HTERT RPE-1 (cell line): ENCODE results near the gene ATG4C.
"Not testable (repeated sequence)": the region's sequence is repeated elsewhere in the genome, so short reads cannot be mapped to it uniquely, and the experiment has no call there.

Source experiments
- in situ Hi-C: fragments of 300-500 bp; cut with MboI; formaldehyde crosslinking; loops from 4 replicates; pipeline ENCODE4 v1.14.3; 2020; ENCODE audit warnings: low sequenced_read_pairs

The ATG4C gene

GRCh38 chr1:62783736-62784508 is at the start of gene ATG4C:
ATG4C (plus strand) TSS chr1:62784132; CDS start chr1:62803787, 19,655 bp downstream.
- in situ Hi-C loops = no loop called here

GRCh38 chr1:62735491-62736171 is 48.3 kb upstream of the ATG4C start:
- in situ Hi-C loops = no loop called here

- in situ Hi-C loops = not testable (repeated sequence)
These were observed 43.2 kb upstream of the ATG4C start for GRCh38 chr1:62740701-62741100.

GRCh38 chr1:62744611-62745577 is 39.0 kb upstream of the ATG4C start:
- in situ Hi-C loops = no loop called here

GRCh38 chr1:62746086-62746808 is 37.7 kb upstream of the ATG4C start:
- in situ Hi-C loops = no loop called here

- in situ Hi-C loops = no loop called here
These were observed 37.2 kb upstream of the ATG4C start for GRCh38 chr1:62746809-62747138.

- in situ Hi-C loops = no loop called here
These were observed 30.6 kb upstream of the ATG4C start for GRCh38 chr1:62753031-62753965.

GRCh38 chr1:62754938-62755337 is 29.0 kb upstream of the ATG4C start:
- in situ Hi-C loops = not testable (repeated sequence)

- in situ Hi-C loops = not testable (repeated sequence)
These were observed 27.6 kb upstream of the ATG4C start for GRCh38 chr1:62756255-62756884.

- in situ Hi-C loops = not testable (repeated sequence)
These were observed 24.6 kb upstream of the ATG4C start for GRCh38 chr1:62759232-62759875.

GRCh38 chr1:62760021-62760782 is 23.7 kb upstream of the ATG4C start:
- in situ Hi-C loops = not testable (repeated sequence)

- in situ Hi-C loops = not testable (repeated sequence)
These were observed 22.6 kb upstream of the ATG4C start for GRCh38 chr1:62761223-62761870.

GRCh38 chr1:62762027-62762426 is 21.9 kb upstream of the ATG4C start:
- in situ Hi-C loops = not testable (repeated sequence)

- in situ Hi-C loops = no loop called here
These were observed 18.0 kb upstream of the ATG4C start for GRCh38 chr1:62765981-62766380.

GRCh38 chr1:62768551-62768950 is 15.4 kb upstream of the ATG4C start:
- in situ Hi-C loops = not testable (repeated sequence)

GRCh38 chr1:62772607-62773295 is 11.2 kb upstream of the ATG4C start:
- in situ Hi-C loops = no loop called here

GRCh38 chr1:62774006-62774405 is 9.9 kb upstream of the ATG4C start:
- in situ Hi-C loops = no loop called here
